Liver (tissue), 9 donors: Measurements from ENCODE around the gene ATP13A2. TPM values are rescaled to one million over a fixed set of nuclear protein-coding genes. Genes with fewer than 3 reads are reported as not detected.

Experiments used
- DNase-seq: peaks from one replicate; pipeline ENCODE4 v3.0.0-alpha.2; 2017; ENCODE audit warnings: low spot score
- H3K27ac ChIP-seq, 2 donors: one replicate each; pipeline ENCODE4 v1.7.0; 2013; ENCODE audit warnings: inconsistent platforms in 2 of 2, low read length in 2 of 2, control low read depth in 1 of 2, low read depth in 1 of 2, mild to moderate bottlenecking in 1 of 2
- H3K27me3 ChIP-seq, 4 donors: one replicate each; pipeline versions ENCODE4 v1.6.1 to v1.7.0; 2013; ENCODE audit warnings: low read length in 3 of 4, inconsistent platforms in 1 of 4, mild to moderate bottlenecking in 1 of 4, moderate library complexity in 1 of 4; ENCODE audit not compliant: control insufficient read depth in 4 of 4, insufficient read depth in 4 of 4
- H3K36me3 ChIP-seq, 4 donors: one replicate each; pipeline versions ENCODE4 v1.6.1 to v1.7.0; 2013; ENCODE audit warnings: low read length in 3 of 4, mild to moderate bottlenecking in 3 of 4, low read depth in 1 of 4, moderate library complexity in 1 of 4; ENCODE audit not compliant: control insufficient read depth in 4 of 4, insufficient read depth in 3 of 4
- H3K4me1 ChIP-seq, 4 donors: one replicate each; pipeline versions ENCODE4 v1.6.1 to v1.7.0; 2013; ENCODE audit warnings: low read length in 3 of 4, mild to moderate bottlenecking in 3 of 4, moderate library complexity in 1 of 4; ENCODE audit not compliant: control insufficient read depth in 4 of 4, insufficient read depth in 4 of 4
- H3K4me3 ChIP-seq, 3 donors: one replicate each; pipeline versions ENCODE4 v1.6.1 to v1.7.0; 2013; ENCODE audit warnings: low read length in 3 of 3, control low read depth in 1 of 3, low read depth in 1 of 3, mild to moderate bottlenecking in 1 of 3
- H3K9ac ChIP-seq, 2 donors: one replicate each; pipeline ENCODE4 v1.7.0; 2013; ENCODE audit warnings: low read length in 2 of 2, mild to moderate bottlenecking in 2 of 2, moderate library complexity in 2 of 2, control low read depth in 1 of 2, low read depth in 1 of 2
- H3K9me3 ChIP-seq, 4 donors: one replicate each; pipeline versions ENCODE4 v1.6.1 to v1.7.0; 2013; ENCODE audit warnings: low read length in 3 of 4; ENCODE audit not compliant: control insufficient read depth in 4 of 4
- CTCF ChIP-seq: fragments of 150-350 bp; IDR thresholded peaks from 2 replicates; pipeline ENCODE4 v1.5.1; 2017; ENCODE audit warnings: improper control_type of control experiment, low read depth, low read length; ENCODE audit not compliant: missing input control
- FOXA1 ChIP-seq: IDR thresholded peaks from 2 replicates; pipeline ENCODE4 v1.6.1; 2016; ENCODE audit warnings: antibody characterized with exemption
- FOXA2 ChIP-seq: IDR thresholded peaks from 2 replicates; pipeline ENCODE4 v1.6.1; 2016; ENCODE audit warnings: antibody characterized with exemption
- GABPA ChIP-seq, 2 donors: IDR thresholded peaks in 1 of 2; conservative IDR thresholded peaks in 1 of 2; 2 replicates each; pipeline ENCODE4 v1.6.1; 2016; ENCODE audit warnings: antibody characterized with exemption in 2 of 2, mild to moderate bottlenecking in 1 of 2, moderate library complexity in 1 of 2
- HNF4A ChIP-seq, 2 donors: conservative IDR thresholded peaks; 2 replicates each; pipeline ENCODE4 v1.6.1; 2016; ENCODE audit warnings: antibody characterized with exemption in 2 of 2, mild to moderate bottlenecking in 2 of 2
- HNF4G ChIP-seq: IDR thresholded peaks from 2 replicates; pipeline ENCODE4 v1.6.1; 2016; ENCODE audit warnings: antibody characterized with exemption
- JUND ChIP-seq, 2 donors: IDR thresholded peaks; 2 replicates each; pipeline ENCODE4 v1.6.1; 2016; ENCODE audit warnings: antibody characterized with exemption in 2 of 2
- MAX ChIP-seq: IDR thresholded peaks from 2 replicates; pipeline ENCODE4 v1.6.1; 2016; ENCODE audit warnings: antibody characterized with exemption
- NR2F2 ChIP-seq: IDR thresholded peaks from 2 replicates; pipeline ENCODE4 v1.6.1; 2016; ENCODE audit warnings: antibody characterized with exemption
- RAD21 ChIP-seq, 2 donors: IDR thresholded peaks; 2 replicates each; pipeline ENCODE4 v1.6.1; 2016; ENCODE audit warnings: antibody characterized with exemption in 2 of 2, mild to moderate bottlenecking in 2 of 2
- REST ChIP-seq: IDR thresholded peaks from 2 replicates; pipeline ENCODE4 v1.6.1; 2016; ENCODE audit warnings: antibody characterized with exemption, mild to moderate bottlenecking
- RXRA ChIP-seq, 2 donors: IDR thresholded peaks; 2 replicates each; pipeline ENCODE4 v1.6.1; 2017 to 2018; ENCODE audit warnings: antibody characterized with exemption in 2 of 2, mild to moderate bottlenecking in 1 of 2
- SP1 ChIP-seq: IDR thresholded peaks from 2 replicates; pipeline ENCODE4 v1.6.1; 2018; ENCODE audit warnings: antibody characterized with exemption, mild to moderate bottlenecking
- TAF1 ChIP-seq: conservative IDR thresholded peaks from 2 replicates; pipeline ENCODE4 v1.6.1; 2016; ENCODE audit warnings: antibody characterized with exemption, mild to moderate bottlenecking
- YY1 ChIP-seq: IDR thresholded peaks from 2 replicates; pipeline ENCODE4 v1.6.1; 2016; ENCODE audit warnings: antibody characterized with exemption, mild to moderate bottlenecking
- WGBS: extraction: QIAGEN DNeasy Blood & Tissue Kit; methylation state at CpG from one replicate; pipeline ENCODE4 v1.1.7; 2013; 5-methylcytosine and 5-hydroxymethylcytosine counted together
- polyA plus RNA-seq, 2 donors: library from polyadenylated mRNA; stranded (reverse) in 1 of 2; unstranded in 1 of 2; fragments of 200-250 nt in 1 of 2; fragments of >200 nt in 1 of 2; fragmentation: Nextera tagmentation in 1 of 2; extraction: Ambion mirVana in 1 of 2; gene quantifications; one replicate each; pipeline versions ENCODE4 v1.2.1 to v1.2.3, GENCODE V29; 2013 to 2015
- total RNA-seq, 2 donors: library from RNA; depleted of rRNA; stranded (reverse); fragments of >200 nt; gene quantifications; one replicate each; pipeline ENCODE4 v1.2.3, GENCODE V29; 2014
- TF ChIP-seq, protein P1 (sequence below): IDR thresholded peaks from 2 replicates; pipeline ENCODE4 v1.6.1; 2016; ENCODE audit warnings: antibody characterized with exemption
- donor health status: healthy.
- donor health status: healthy.
- donor health status: healthy.
- donor health status: healthy.
- donor health status: healthy.

The ATP13A2 gene
- total and polyA plus RNA-seq, 4 donors = 2.4 to 12.2 (median 8.1) TPM

DNA sequence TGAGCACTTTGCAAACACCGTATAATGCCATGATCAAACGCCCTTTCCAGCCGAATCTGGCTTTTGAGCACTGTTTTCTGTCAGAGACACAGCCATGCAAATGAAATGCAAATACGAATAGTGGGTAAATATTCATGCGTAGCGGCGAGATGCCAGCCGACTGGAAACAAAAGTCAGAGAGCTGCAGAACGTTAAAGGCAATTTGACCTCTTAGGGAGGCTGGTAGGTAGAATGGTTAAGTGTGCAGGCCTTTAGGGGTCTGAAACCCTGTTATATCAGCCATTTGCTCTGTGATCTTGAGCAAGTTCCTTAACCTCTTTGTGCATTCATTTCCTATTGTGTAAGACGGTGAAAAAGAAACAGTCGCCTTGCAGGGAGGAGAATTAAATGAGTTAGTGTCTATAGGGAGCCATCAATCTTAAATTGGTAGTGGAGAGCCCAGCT, 48.6 kb upstream of the ATP13A2 start:
- Histone ChIP-seq H3K27me3 (no peaks in the 10 kb centered on the region), H3K36me3 (no peaks in the 10 kb centered on the region), H3K4me1 (peaks cover 3 to 17% (median 9%) of the 10 kb centered on the region in 4 donors), H3K9me3 (no peaks in the 10 kb centered on the region), H3K9ac (no peak overlapping the region), H3K27ac (peak overlapping the region in 1 of 2 donors; percentile 2), H3K4me3 (no peak overlapping the region)
- 55% methylated on average over 11 of the region's 11 CpGs for WGBS
- no peak for DNase-seq
- no peak for TF ChIP-seq HNF4A (conservative IDR thresholded peaks at IDR 0.05)
- TF ChIP-seq FOXA2 = no peak
- no peak for TF ChIP-seq NR2F2
- no peak for TF ChIP-seq MAX
- TF ChIP-seq REST = no peak
- TF ChIP-seq YY1 = no peak
- TF ChIP-seq RAD21 (IDR thresholded peaks at IDR 0.05) = no peak
- TF ChIP-seq CTCF = no peak

- Histone ChIP-seq H3K27me3 (no peaks in the 10 kb centered on the region), H3K9me3 (no peaks in the 10 kb centered on the region), H3K4me1 (peaks cover 3 to 17% (median 9%) of the 10 kb centered on the region in 4 donors), H3K9ac (no peak overlapping the region), H3K36me3 (no peaks in the 10 kb centered on the region), H3K4me3 (no peak overlapping the region), H3K27ac (no peak overlapping the region)
- 40% methylated on average over 12 of the region's 12 CpGs for WGBS
- DNase-seq = peak; percentile 57
- TF ChIP-seq MAX (no peak), TAF1 (no peak), NR2F2 (no peak), SP1 (peak; percentile 37), FOXA1 (no peak), RAD21 (IDR thresholded peaks at IDR 0.05) (peak; percentile 92 to 94), FOXA2 (no peak), YY1 (no peak), HNF4G (no peak), RXRA (IDR thresholded peaks at IDR 0.05) (peak; percentile 33 to 59), GABPA (IDR thresholded peaks at IDR 0.05 in 1 of 2, conservative IDR thresholded peaks at IDR 0.05 in 1 of 2) (no peak), CTCF (peak; percentile 80), JUND (IDR thresholded peaks at IDR 0.05) (no peak), REST (no peak), HNF4A (conservative IDR thresholded peaks at IDR 0.05) (peak in 1 of 2 donors; percentile 23)
- TF ChIP-seq, protein P1, sequence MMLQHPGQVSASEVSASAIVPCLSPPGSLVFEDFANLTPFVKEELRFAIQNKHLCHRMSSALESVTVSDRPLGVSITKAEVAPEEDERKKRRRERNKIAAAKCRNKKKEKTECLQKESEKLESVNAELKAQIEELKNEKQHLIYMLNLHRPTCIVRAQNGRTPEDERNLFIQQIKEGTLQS = no peak
These were observed 47.9 kb upstream of the ATP13A2 start for GRCh38 chr1:17059391-17060305.
